Bronchus fibroblast of lung (primary cell): ENCODE data around the gene CCDC192. TPM values are rescaled to one million over a fixed set of nuclear protein-coding genes. Genes with fewer than 3 reads are reported as not detected.

Experiments used
- total RNA-seq: library from RNA; depleted of rRNA; stranded (reverse); fragments of >200 nt; gene quantifications from 2 replicates; pipeline ENCODE4 v1.2.3, GENCODE V29; 2015

The CCDC192 gene
- total RNA-seq: not detected in 2 replicates

GRCh38 chr5:127702926-127703561, at the start of gene CCDC192:
Gene CCDC192 (plus strand): TSS chr5:127703391. CDS start chr5:127703446, 55 bp downstream.

Other genes with a start within 250 kb of the CCDC192 start
- 37.7 and 45.0 TPM in 2 replicates for gene PRRC1, start 185.8 kb upstream of the CCDC192 start, total RNA-seq
- gene CTXN3, start 54.3 kb upstream of the CCDC192 start, total RNA-seq: not detected in 2 replicates